T47D (cell line): ENCODE results near the gene ANGEL1.

Experiments used
- DNase-seq, 2 experiments: peaks; one replicate each; pipeline versions ENCODE4 v3.0.0 to v3.0.0-alpha.2; 2011 to 2012; ENCODE audit warnings: low read depth in 1 of 2, low spot score in 1 of 2
- JUND ChIP-seq: IDR thresholded peaks from 2 replicates; pipeline ENCODE4 v1.6.1; 2012; ENCODE audit warnings: low read depth
- in situ Hi-C: cut with HindIII; loops from 2 replicates; pipeline ENCODE4 v1.10.0; 2016; ENCODE audit warnings: low sequenced_read_pairs, low pct_unique_long_range_greater_than_20kb

Gene ANGEL1

GRCh38 chr14:76781648-76782051, 31.0 kb downstream of the ANGEL1 start:
- no peak for TF ChIP-seq JUND
- no peak for DNase-seq
- in situ Hi-C loops, result no loop called here

GRCh38 chr14:76780875-76781647, 31.6 kb downstream of the ANGEL1 start:
- in situ Hi-C loops, result no loop called here
- DNase-seq, result no peak
- TF ChIP-seq JUND, result no peak

GRCh38 chr14:76780360-76780759, 32.3 kb downstream of the ANGEL1 start:
- DNase-seq, result no peak
- in situ Hi-C loops, result no loop called here

GRCh38 chr14:76780058-76780345, 32.7 kb downstream of the ANGEL1 start:
- in situ Hi-C loops, result no loop called here
- TF ChIP-seq JUND, result no peak
- no peak for DNase-seq

More at GRCh38 chr14:76780360-76780759, 32.3 kb downstream of the ANGEL1 start:
- TF ChIP-seq JUND, result no peak

- DNase-seq, result no peak
- TF ChIP-seq JUND, result no peak
- in situ Hi-C loops, result no loop called here
Measured at GRCh38 chr14:76779221-76780057, 33.2 kb downstream of the ANGEL1 start.

- in situ Hi-C loops, result no loop called here
- DNase-seq, result no peak
- no peak for TF ChIP-seq JUND
Measured at GRCh38 chr14:76778546-76779215, 34.0 kb downstream of the ANGEL1 start.

GRCh38 chr14:76777721-76778120, 35.0 kb downstream of the ANGEL1 start:
- DNase-seq, result no peak
- no peak for TF ChIP-seq JUND
- in situ Hi-C loops, result no loop called here

GRCh38 chr14:76776428-76777251, 36.0 kb downstream of the ANGEL1 start:
- in situ Hi-C loops, result no loop called here
- no peak for TF ChIP-seq JUND
- no peak for DNase-seq

GRCh38 chr14:76775695-76776427, 36.8 kb downstream of the ANGEL1 start:
- in situ Hi-C loops, result no loop called here
- no peak for TF ChIP-seq JUND
- no peak for DNase-seq

- DNase-seq, result no peak
- TF ChIP-seq JUND, result no peak
- in situ Hi-C loops, result no loop called here
Measured at GRCh38 chr14:76774821-76775694, 37.6 kb downstream of the ANGEL1 start.
